GM11168 (cell line): ENCODE results near the gene FBXL19.
"Not testable (repeated sequence)": the region's sequence is repeated elsewhere in the genome, so short reads cannot be mapped to it uniquely, and the experiment has no call there.

Source experiments
- in situ Hi-C: fragments of 300-500 bp; cut with MboI; formaldehyde crosslinking; loops from one replicate; pipeline ENCODE4 v1.12.0; 2022; ENCODE audit warnings: low sequenced_read_pairs; ENCODE audit not compliant: unreplicated experiment

FBXL19 gene

GRCh38 chr16:30923554-30924075, at the start of gene FBXL19:
Gene FBXL19, plus strand, starts transcription at chr16:30923572. Its CDS starts 2,183 bp downstream, at chr16:30925755.
- in situ Hi-C loops, result no loop called here

GRCh38 chr16:30874244-30874820, 49.0 kb upstream of the FBXL19 start:
- in situ Hi-C loops, result no loop called here

- in situ Hi-C loops, result no loop called here
Observed at GRCh38 chr16:30874821-30875717, 48.3 kb upstream of the FBXL19 start.

GRCh38 chr16:30875871-30876801, 47.2 kb upstream of the FBXL19 start:
- in situ Hi-C loops, result no loop called here

GRCh38 chr16:30876867-30877266, 46.5 kb upstream of the FBXL19 start:
- in situ Hi-C loops, result no loop called here

GRCh38 chr16:30882429-30883310, 40.7 kb upstream of the FBXL19 start:
- in situ Hi-C loops, result no loop called here

- in situ Hi-C loops, result no loop called here
Observed at GRCh38 chr16:30884760-30885159, 38.6 kb upstream of the FBXL19 start.

- in situ Hi-C loops, result no loop called here
Observed at GRCh38 chr16:30885196-30885595, 38.2 kb upstream of the FBXL19 start.

- in situ Hi-C loops, result no loop called here
Observed at GRCh38 chr16:30886145-30886544, 37.2 kb upstream of the FBXL19 start.

GRCh38 chr16:30887927-30888326, 35.4 kb upstream of the FBXL19 start:
- in situ Hi-C loops, result no loop called here

- in situ Hi-C loops, result no loop called here
Observed at GRCh38 chr16:30888856-30889499, 34.4 kb upstream of the FBXL19 start.

- in situ Hi-C loops, result no loop called here
Observed at GRCh38 chr16:30889721-30890120, 33.7 kb upstream of the FBXL19 start.

GRCh38 chr16:30891043-30891823, 32.1 kb upstream of the FBXL19 start:
- in situ Hi-C loops, result not testable (repeated sequence)

GRCh38 chr16:30892670-30893416, 30.5 kb upstream of the FBXL19 start:
- in situ Hi-C loops, result no loop called here

- in situ Hi-C loops, result no loop called here
Observed at GRCh38 chr16:30893417-30893743, 30.0 kb upstream of the FBXL19 start.

GRCh38 chr16:30893744-30894539, 29.4 kb upstream of the FBXL19 start, which contains the start of gene BCL7C:
Gene BCL7C, minus strand, starts transcription at chr16:30894077. Its CDS starts 133 bp downstream, at chr16:30893944.
- in situ Hi-C loops, result no loop called here
